HG03571 (cell line): ENCODE results near the gene OSBPL2.

ENCODE experiments used
- ATAC-seq: cut with Tn5 transposase; IDR thresholded peaks from one replicate; pipeline ENCODE4 v1.9.1; 2021; ENCODE audit not compliant: unreplicated experiment

Gene OSBPL2

DNA sequence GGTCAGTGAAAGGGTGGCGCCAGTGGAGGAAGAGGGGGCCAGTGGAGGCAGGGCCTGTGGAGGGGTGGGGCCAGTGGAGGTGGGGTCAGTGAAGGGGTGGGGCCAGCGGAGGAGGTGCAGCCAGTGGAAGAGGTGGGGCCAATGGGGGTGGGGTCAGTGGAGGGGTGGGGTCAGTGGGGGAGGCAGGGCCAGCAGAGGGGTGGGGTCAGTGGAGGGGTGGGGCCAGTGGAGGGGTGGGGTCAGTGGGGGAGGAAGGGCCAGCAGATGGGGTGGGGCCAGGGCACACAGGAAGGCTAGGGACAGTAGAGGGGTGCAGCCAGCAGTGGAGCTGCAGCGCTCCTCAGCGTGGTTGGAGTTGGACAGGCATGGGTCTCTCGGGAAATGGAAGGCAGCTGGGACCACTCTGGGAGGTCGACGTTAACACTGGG lies 83.2 kb downstream of the OSBPL2 start:
- no peak for ATAC-seq

DNA sequence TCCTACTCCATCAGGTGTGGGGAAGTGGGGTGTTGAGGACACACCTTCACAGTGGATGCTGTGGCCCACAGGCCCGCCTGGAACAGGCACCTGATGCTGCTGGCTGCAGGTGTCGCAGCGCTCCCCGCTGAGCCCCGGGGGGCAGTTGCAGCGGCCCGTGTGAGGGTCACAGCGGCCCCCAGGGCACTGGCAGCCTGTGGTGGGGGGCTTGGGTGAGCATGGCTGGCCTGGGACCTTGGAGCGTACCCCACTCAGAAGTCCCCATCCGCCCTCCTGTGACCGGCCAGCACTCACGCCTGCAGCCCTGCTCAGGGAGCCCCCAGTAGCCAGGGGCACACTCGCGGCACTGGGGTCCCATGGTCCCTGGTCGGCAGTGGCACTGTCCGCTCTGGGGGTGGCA lies 83.7 kb downstream of the OSBPL2 start:
- no peak for ATAC-seq

DNA sequence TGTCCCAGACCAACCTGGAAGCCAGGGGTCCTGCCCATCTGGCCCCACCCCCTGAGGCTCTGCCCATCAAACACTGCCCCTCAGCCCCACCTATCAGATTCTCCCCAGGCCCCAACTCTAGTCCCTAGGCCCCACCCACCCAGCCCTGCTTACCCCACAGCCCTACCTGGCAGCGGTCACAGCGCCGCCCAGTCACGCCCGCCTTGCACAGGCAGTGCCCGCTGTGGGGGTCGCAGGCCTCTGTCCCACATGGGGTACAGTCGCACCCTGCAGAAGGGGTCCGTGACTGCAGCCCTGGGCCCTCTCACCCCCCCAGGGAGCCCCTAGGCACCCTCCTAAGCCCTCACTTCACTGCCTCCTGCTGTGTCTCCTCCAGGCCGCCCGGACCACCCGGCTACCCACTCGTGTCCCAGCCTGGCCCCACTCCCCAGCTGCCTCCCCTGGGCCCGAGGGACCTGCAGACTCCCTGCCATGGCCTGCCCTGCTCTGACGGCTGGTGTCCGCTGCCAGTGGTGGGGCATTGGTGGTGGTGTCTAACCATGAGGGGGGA lies 84.2 kb downstream of the OSBPL2 start:
- ATAC-seq = no peak

DNA sequence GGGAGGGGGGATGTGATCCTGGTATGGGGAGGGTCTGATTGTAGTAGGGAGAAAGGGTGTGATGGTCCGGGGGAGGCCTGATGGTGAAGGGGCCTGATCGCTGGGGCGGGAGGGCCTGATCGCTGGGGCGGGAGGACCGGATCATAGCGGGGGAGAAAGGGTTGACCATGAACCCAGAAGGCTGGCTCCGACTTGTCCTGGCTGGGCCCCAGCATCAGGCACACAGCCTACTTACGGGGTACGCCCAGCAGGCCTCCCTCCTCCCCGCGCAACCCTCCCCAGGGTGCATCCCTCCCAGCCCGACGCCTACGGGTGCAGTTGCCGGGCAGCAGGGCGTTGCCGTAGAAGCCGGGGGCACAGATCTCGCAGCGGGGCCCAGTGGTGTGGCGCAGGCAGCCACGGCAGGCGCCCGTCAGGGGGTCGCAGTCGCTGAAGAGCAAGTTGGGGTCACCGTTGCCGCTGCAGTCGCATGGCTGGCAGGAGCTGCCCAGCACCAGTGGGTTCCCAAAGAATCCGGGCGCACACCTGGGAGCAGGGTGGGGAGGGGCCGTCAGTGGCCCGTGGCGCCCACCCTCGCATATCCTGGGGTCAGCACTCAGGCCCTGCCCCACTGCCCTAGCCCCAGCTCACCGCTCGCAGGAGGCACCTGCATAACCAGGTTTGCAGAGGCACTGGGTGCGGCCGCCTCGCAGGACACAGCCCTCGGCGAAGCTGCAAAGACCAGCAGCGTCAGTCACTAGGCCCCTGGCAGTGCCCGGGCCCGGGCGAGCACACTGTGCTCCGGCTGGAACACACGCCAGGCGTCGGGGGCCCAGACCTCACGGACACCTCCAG lies 85.0 kb downstream of the OSBPL2 start:
- ATAC-seq = no peak

DNA sequence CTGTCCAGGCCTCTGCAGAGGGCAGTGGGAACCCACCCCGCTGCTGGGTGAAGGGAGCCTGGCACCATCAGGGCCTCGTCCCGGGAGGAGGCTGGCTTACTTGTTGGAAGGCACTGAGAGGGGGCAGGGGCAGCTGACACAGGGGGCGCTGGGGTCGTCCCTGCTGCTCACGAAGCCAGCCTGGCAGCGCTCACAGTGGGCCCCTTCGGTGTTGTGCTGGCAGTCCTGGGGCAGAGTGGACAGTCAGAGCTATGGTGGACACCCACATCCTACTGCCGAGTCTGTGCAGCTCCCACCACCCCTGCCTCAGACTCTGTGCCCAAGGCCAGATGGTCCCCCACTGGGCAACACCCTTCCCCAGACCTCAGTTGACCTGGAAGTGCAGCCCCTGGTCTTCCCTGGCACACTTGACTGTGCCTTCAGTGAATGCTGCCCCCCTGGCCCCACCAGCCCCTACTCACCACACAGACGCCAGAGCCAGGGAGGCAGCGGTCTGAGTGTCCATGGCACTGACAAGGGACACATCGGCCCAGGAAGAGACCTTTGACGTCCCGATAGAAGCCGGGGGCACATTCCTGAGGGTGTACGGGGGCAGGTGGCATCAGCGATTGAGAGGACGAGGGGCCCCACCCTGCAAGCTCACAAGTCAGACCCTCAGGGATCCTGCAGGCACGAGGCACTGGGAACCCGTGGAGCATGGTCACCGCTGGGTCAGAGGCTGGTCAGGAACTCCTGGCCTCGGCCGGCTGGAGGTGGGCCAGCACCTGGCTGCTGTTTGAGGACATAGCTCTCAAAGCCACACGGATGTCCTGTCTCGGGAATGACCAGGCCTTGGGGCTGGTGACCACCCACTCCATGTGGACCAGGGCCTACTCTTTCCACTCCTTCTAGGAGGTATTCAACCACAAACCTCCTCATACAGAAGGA lies 85.9 kb downstream of the OSBPL2 start:
- no peak for ATAC-seq

DNA sequence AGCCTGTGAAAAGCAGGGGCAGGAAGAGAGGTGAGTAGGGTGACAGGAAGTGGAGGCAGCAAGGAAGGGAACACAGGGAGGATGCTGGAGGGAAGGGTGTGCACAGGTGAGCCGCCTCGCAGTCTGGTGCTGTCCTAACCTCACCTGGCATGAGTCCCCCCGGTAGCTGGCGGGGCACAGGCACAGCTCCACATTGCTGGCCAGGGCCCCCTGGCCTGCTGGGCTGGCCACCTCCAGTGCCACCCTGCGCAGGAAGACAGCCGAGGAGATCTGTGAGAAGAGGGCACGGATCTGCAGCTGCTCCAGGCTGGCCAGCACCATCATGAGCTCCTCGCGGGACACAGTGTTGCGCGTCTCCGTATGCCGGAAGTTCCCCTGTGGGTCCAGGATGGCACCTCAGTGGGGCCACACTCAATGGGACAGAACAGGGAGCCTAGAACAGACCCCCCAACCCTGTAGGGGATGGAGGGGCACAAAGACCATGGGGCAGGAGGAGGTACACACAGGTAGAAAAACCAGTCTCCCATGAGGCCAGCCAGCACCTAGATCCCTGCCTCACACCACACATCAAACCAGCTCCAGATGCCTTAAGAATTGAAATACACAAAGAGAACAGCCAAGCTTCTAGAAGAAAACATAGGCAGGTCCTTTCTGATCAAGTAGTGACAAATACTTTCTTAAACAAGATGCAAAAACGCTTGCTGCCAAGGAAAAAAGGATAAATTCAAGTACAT lies 87.0 kb downstream of the OSBPL2 start:
- no peak for ATAC-seq

DNA sequence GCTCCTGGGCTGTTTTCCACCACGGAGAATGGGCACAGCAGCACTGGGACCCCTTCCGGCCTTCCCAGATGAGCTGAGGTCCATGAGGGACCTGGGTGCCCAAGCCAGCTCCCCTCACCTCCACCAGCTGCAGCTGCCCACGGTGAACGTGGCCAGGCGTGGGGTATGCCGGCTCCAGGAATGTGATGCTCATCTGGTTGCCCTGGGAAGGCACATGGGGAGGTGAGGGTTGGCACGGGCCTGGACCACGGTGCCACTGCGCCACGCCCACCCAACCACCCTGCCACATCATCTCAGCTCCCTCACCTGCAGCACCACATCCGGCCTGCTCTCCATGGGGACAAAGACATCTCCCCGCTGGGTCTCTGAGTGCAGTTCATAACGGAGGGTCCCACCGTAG lies 88.2 kb downstream of the OSBPL2 start:
- ATAC-seq = no peak

DNA sequence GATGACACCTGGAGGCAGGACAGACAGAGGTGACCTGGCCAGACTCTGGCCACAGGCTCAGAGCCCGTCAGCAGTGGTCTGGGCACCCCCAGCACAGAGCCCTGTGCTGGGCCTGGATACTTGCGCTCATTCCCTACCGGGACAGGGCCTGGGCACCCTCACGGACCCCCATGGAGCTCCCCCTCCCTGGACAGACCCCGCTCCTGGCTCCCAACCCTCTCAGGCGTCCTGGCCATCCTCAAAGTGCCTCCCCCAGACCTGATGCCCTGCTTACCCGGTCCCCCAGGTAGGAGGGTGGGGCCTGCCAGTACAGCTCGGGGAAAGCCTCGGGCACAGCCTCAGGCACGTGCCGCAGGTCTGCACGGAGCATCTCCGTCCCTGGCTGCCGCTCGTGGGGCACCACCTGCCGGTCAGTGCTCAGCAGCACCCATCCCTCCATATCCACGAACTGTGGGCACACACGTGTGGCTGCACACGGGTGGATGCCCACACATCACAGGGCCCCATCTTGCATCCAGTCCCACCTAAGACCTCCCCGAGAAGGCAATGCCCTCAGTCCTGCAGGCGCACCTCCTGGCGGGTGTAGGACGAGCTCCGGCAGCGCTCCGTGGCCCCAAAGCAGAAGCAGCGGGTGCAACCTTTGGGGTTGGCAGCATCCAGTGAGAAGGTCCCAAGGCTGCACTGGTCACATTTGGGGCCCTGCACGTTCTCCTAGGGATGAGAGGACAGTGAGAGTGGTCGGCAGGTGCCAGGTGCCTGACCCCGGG lies 88.8 kb downstream of the OSBPL2 start:
- ATAC-seq = no peak

DNA sequence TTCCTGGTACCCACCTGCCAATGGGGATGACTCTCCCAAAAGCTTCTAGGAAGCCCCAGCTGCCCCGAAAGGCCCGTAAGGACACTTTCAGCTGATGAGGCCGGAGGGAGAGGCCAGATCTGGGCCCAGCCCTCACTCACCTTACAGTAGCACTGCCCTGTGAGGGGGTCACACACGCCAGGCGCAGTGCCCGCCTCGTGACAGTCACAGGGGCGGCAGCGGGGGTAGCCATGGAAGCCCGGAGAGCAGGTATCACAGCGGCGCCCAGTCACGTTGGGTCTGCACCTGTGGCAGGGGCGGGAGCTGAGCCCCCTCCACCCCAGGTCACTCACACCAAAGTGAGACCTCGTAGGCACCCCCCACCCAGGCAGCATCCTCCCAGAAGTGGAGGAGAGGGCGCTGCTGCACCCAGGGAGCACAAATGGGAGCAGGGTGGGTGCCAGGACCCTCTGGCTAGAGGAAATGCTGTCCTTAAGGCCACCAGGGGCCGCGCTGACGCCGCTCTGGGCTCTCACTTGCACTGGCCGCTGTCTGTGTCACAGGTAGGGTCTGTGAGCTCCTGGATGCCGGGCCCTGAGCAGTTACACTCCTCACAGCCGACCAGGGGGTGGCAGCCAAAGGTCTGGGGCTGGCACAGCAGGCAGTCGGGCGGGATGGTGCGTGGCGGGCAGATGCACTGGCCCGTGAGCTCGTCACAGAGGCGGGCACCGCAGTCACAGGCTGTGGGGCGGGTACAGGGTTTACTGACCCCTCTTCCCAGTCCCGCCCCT lies 89.6 kb downstream of the OSBPL2 start:
- no peak for ATAC-seq

DNA sequence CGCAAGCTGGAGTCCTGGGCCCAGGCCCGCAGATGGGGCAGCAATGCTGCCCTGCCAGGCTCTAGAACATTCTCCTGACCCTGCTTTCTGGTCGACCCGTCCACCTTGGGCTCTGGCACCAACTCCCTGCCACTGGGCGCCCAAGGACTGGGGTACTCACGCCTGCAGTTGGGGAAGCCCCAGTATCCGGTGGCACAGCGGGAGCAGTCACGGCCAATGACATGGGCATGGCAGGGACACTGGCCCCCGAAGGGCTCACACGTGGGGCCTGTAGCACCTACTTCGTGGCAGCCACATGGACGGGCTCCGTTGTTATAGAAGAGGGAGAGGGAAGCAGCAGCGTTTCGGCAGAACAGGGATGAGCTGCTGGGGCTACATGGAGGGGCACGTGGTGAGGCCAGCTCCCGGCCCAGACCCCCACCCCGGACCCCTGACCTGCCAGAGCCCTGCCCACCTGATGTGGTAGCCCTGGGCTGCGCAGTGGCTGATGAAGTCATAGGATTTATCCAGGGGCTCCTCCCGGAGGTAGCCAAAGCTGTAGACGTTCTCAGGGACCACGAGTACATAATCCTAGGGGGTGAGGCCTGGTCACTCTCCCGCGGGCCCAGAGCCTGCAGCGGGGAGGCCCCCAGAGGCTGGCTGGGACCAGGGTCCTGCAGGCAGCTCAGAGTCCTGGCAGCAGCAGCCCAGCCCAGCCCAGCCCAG lies 90.5 kb downstream of the OSBPL2 start:
- no peak for ATAC-seq

DNA sequence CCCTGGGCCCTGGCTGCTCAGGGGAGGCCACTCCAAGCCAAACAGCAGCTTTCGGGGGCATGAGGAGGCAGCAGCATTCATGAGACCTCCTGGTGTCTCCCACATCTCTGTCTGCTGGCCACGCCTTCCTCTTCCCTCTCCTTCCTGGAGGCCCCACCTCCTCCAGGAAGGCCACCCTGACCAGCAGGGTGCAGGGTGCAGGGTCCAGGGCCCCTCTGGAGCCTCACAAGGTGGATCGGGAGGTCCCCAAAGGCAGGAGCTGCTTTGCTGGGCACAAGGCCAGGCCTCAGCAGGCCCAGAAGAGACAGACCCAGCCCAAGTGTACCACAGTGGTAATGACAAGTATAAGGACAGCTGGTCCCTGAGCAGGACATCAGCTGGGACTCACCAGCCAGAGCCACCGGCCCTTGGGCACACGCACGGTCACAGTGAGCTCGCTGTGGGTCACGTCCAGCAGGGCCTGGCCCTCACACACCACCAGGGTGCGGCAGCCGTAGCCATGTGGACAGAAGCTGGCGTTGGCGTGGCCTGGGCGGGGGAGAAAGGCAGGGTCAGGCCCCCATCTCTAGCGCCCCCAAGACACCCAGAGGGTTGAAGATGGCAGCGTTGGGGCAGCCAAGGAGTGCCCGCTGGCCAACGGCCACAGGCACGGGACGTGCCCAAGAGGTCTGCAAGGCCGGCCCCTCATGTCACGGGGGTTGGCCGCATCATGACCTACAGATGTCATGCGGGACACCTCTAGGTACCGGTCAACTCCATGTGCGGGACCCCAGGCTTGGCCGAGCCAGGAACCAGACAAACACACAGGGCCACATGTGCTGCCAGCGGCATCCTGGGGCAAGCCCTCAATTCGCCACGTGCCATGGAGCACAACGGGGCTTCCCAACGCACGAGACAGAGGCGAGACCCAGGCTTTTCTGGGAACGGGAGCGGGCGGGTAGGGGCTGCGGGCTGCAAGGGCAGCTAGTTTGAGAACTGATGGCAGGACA lies 91.4 kb downstream of the OSBPL2 start:
- ATAC-seq = no peak

DNA sequence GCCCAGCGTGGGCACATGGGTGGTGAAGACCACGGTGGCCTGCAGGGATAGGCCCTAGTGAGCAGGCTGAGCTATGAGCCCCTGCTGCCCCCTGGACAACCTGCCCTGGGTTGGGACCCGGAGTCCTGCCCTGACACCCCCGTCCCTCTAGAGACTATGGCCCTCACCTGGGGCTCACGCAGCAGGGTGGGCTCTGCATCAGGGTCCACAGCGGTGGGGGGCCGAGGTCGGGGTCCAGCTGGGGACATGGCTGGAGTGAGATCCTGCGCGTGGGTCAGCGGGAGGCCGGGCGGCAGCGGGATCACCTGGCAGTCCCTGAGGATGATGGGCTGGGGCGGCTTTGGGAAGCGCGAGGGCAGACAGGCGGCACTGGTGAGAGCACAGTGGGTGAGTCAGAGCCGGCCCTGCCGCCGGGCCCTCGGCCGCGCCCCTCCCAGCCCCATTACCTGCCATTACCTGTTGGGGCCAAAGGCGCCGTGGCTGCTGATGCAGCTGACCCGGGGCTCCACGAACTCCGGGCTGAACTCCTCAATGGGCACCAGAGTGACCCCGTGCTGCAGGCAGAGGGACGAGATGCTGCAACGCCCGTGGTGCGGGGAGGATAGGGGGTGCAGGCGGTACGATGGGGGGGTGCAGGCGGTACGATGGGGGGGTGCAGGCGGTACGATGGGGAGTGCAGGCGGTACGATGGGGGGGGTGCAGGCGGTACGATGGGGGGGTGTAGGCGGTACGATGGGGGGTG lies 92.4 kb downstream of the OSBPL2 start:
- no peak for ATAC-seq

DNA sequence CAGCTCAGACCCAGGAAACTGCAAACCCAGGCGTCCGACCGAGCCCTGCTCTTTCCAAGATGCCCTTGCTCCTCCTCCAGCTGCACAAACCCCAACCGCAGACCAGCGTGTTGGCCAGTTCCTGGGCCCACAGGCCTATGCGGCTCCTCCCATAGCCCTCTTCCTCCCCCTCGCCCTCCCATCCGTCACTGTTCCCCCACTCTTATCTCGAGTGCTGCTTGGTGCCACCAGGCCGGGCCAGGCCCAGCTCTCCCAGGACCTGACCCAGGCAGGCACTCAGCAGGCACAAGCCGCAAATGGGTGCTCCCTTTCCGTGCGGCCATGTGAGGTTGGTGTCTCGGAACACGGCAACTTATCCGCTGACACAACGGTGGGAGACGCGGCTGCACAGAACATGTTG lies 93.0 kb downstream of the OSBPL2 start:
- no peak for ATAC-seq

DNA sequence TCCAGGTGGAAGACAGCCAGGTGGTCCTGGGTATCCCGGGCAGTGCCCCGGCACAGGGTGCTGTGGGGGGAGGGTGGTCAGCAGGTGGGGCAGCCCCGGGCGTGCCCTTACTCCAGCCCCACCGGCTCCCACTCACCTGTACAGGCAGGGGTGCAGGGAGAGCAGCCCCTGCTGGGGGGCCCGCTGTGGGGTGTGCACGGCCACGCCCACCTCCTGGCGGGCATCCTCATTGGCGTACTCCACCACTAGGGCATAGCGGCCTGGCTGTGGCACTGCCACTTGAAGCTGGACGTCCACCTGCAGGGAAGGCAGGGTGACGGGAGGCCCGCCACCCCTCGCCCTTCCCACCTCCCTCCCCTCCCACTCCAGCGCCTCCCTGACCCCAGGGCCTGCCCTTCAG lies 94.1 kb downstream of the OSBPL2 start:
- ATAC-seq = no peak

DNA sequence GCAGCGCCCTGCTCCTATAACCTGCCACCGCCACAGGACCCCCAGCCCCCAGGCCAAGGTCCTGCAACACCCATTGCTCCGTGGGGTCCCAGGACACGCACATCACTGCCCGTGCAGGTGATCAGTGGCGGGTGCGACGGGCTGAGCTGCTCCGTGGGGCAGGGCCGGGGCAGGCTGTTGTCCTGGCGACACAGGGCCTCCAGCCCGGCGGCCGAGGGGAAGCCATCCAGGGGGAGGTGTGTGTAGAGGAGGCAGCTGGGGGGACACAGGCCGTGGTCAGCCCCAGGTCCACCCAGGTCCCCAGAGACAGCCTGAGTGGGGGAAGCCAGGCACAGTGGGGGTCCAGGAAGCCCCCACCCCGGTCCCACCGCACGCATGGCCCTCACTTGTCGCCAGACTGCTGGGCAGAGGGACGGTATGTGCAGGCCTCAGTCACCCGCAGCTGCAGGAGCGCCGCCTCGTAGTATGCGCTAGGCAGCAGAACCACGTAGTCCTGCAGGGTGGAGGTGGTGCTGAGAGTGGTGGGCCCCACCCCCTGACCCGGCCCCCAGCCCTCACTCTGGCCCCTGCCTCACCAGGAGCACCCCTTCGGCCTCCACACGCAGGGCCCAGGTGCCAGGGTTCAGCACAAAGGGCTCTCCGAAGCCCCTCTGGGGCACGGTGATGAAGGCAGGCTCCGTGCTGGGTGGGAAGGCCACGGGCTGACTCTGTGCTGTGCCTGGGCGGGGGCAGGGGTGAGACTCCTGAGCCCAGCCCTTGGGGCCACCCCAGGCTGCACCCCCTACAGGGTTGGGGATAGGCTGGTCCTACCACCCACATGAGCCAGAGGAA lies 94.9 kb downstream of the OSBPL2 start:
- ATAC-seq = no peak
